HG02840 (cell line): ENCODE results near the gene FCSK.
"Not testable (repeated sequence)": the region's sequence is repeated elsewhere in the genome, so short reads cannot be mapped to it uniquely, and the experiment has no call there.

Source experiments
- ATAC-seq: cut with Tn5 transposase; IDR thresholded peaks from one replicate; pipeline ENCODE4 v1.9.1; 2021; ENCODE audit warnings: mild to moderate bottlenecking, moderate library complexity, moderate number of reproducible peaks; ENCODE audit not compliant: unreplicated experiment, low FRiP score

Gene FCSK

DNA sequence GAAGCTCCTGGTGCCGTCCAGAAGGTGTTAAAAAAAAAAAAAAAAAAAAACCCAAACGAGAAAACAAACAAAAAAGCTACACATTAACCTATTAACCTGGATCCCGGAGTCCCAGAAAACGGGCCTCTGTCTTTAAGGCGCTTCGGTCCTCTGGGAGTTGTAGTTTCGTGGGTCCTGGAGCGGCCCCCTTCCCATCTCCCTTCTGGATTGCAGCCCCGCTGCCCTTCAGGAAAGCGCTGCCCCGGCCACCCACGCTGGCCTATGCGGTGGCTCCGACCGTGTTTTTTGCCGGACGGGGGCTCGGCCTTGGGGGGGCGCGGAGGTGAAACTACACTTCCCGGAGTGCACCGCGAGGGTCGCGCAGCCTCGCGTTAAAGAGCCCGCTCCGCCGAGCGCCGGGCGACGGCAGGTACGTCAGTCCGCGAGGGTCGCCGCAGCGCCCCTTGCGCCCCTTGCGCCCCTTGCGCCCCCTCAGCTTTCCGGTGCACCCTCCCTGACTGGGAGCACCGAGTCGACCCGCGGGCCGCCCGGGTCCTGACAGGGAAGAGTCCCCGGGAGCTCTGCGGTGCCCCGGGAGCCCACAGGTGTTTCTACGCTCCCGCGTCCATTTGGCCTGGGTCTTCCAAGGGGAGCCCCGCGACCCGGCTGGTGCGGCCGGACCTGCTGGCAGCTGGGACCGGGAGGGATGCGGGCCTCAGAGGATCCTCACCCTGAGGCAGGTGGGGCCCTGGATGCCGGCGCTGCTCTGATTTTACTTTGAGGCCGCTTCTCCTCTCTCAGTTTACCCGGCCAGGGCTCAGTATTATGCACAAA, at the start of gene FCSK:
Gene FCSK, plus strand, starts transcription at position 374 of the 813 bp plus-strand sequence. CDS start 8,596 bp downstream, outside the sequence.
- ATAC-seq: peak; percentile 73

DNA sequence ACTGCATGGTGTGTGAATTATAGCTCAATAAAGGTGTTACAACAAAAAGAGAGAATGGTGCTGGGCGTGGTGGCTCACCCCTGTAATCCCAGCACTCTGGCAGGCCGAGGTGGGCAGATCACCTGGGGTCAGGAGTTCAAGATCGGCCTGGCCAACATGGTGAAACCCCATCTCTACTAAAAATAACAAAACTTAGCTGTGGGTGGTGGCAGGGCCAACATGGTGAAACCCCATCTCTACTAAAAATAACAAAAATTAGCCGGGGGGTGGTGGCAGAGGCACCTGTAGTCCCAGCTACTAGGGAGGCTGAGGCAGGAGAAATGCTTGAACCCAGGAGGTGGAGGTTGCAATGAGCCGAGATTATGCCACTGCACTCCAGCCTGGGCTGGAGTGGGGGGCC, 48.3 kb upstream of the FCSK start:
- not testable (repeated sequence) for ATAC-seq

DNA sequence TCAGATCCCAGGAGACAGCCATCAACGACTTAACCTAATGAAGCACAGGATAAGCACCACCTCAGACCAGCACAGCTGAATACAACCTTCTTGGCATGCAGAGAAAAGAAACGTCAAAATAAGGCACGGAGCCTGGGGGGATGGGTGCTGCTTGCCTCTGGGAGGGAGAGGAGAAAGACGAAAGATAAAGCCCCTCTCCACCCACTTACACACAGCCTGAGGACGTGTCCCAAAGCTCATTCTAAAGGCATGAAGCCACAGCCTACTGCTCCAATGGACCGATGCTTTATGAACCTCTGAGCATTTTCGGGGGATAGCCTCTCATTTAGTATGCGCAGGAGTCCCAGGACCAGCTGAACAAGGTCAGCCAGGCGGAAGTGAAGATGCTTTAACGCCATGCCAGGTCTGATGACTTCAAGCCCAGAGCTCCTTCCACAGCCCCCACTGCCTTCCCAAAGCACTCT, 46.6 kb upstream of the FCSK start:
- no peak for ATAC-seq

DNA sequence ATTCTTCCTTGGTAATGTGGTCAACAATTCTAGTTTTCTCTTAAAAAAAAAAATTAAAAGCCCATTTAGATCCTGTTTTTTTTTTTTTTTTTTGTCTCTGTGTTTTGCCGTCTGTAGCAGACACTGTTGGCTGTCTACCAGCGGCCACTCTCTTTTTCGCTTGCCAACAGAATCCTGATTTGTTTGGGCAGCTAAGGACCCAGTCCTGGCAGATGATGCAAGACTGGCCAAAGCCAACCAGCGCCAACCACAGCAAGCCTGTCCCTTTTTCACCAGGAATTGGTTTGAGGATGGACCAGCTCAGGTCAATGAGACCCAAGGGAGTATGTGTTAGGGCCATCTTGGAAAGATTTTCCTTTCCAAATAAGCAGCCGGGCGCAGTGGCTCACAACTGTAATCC, 43.7 kb upstream of the FCSK start:
- ATAC-seq: no peak

DNA sequence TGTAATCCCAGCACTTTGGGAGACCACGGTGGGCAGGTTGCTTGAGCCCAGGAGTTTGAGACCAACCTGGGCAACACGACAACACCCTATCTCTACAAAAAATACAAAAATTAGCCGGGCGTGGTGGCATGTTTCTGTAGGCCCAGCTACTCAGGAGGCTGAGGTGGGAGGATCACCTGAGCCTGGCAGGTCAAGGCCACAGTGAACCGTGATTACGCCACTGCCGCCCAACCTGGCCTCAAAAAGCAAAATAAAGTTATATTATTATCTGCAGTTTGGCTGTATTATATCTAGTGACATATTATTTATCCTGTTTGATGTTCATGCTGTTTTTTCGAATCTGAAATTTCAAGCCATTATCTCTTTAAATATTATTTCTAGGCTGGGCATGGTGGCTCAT, 42.0 kb upstream of the FCSK start:
- ATAC-seq: no peak

DNA sequence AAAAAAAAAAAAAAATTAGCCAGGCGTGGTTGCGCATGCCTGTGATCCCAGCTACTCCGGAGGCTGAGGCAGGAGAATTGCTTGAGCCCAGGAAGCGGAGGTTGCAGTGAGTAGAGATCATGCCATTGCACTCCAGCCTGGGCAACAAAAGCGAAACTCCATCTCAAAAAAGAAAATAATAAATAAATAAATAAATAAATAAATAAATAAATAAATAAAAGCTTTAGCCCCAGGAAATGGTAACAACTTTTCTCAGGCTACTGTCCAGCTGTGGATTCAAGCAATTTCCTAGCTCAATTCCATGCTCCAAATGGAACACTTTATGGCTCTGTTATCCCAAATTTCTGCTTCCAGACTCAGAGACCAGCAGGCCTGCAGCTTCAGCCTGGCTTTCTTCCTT, 40.8 kb upstream of the FCSK start:
- not testable (repeated sequence) for ATAC-seq

DNA sequence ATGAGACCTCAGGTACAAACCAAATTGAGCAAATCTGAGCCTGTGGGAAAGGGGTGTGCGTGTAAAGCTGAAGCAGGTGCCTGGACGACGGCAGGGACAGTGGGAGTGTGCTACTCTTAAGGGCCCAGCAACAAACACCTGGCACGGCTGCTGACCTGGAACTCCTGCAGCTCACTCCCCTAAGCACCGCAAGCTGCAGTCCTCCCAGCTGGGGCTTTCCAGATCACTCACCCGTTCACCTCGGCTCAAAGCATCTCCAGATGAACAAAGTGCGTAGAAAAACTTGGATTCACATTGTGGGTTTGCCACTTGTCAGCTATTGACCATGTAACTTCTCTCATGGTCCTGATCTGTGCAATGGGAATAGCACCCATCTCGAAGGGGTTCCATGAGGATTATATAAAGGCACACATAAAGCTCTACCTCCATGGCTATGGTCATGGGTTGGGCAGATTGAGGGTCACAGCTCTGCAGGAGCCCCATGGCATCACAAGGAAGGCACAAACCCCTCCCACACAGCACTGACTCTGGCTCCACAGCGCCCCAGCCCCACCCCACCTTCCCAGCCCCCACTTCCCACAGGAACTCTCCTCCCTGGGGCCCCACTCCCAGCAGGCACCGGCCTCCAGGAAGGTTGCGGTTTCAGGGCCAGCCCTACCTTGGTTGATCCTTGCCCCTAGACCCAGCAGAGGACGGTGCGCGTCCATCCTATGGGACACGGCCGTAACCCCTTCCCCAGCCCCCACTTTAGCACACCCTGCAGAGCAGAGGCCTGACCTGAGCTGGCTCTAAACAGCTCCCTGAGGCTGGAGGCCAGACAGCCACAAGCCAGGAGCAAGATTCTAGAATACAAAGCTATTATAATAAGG, 37.4 kb upstream of the FCSK start:
- no peak for ATAC-seq

DNA sequence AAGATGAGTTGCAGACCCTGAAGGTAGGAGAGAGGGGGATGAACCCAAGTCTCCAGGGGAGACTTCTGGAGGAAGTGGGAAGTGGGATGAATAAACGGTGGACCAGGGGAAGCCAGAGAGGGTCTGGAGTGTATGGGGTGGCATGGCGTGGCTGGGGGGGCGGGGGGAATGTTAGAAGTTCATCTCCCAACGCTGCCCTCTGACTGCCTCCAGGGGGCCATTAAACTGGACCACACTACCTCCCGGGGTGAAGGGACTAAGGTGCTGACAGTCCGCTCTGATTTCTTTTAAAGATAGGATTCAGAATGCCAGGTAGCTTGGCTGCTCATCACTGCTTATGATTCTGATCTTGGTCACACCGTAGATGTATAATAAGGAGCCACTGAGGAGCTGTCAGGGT, 36.7 kb upstream of the FCSK start:
- no peak for ATAC-seq

DNA sequence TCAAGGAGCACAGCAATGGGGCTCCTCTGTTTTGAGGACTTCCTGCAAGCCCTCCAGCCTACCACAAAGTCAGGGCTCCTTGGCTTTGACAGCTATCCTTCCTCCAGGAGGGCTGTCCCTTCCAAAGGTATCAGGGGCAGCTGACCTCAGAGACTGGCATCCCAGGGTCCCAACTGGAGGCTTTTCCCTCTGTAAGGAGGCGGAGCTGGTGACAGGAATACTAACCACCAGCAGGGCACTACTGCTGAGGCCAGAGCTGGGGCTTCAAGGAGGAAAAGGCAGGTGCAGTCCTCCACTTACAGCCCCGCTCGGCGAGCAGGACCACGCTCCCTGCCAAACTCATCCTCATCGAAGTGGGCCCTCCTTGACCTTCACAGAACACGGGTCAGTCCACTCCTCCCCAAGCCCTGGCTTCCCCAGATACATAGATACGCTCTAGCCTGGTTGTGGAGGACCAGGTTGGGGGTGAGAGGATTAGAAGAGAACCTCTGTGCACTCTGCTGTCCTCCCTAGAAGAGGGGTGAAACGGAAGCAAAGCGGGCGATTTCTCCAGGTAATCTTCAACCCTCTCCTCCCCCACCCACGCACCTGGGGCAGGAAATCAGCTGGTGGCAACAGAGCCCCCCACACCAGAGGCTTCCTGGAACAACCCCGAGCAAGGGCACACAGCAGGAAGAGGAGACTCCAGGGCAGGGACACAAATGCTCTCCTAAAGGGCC, 36.0 kb upstream of the FCSK start:
- no peak for ATAC-seq

DNA sequence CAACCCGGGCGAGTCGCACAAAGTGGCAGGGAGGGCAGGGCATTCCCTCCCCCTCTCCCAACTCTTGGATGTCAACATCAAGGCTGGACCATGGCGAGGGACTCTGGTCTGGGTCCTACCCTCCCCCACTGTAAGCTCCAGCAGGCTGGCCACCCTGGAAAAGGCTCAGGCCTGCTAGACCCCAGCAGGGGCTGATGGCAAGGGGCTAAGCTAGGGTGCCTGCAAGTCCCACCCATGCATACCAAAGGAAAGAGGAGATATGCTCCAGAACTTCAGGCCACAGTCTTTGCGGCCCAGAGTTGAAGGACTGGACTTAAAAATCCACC, 35.4 kb upstream of the FCSK start:
- no peak for ATAC-seq

DNA sequence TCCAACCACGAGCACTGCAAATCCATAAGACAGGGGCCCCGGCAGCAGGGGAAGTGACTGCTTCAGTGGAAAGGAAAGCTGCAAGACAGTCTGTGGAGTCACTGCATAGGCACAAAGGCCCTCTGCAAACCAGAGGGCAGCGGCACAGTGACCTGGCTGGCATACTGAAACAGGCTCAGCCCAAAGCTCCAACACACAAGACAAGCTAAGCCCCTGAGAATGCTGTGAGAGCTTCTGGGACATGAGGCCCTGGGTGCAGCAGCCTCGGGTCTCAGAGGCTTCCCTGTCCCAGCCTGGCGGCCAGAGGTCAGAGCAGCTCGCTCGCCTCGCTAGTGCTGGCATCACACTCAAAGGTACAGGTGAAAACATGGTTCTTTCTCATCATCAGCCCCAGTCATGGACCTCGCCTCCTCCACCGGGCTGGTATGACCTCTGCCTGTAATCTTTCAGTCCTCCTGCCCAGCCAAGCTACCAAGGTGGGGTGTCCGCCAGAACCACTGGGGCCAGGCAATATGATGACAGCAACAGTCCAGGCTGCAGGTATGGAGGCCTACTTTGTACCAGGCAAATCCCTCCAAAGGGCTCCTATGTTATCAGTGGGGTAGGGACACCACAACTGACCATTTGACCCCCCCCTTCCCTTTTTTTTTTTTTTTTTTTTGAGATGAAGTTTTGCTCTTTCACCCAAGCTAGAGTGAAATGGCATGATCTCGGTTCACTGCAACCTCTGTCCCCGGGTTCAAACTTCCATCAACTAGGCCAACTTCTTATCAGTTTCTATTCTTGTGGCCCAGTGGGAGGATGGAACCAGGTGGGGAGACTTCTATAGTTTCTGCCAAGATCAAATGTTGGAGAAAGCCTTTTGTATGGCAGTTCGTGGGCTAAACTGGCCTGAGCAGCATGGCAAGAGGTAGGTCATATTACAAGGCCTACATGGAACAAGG, 34.7 kb upstream of the FCSK start:
- ATAC-seq: no peak

DNA sequence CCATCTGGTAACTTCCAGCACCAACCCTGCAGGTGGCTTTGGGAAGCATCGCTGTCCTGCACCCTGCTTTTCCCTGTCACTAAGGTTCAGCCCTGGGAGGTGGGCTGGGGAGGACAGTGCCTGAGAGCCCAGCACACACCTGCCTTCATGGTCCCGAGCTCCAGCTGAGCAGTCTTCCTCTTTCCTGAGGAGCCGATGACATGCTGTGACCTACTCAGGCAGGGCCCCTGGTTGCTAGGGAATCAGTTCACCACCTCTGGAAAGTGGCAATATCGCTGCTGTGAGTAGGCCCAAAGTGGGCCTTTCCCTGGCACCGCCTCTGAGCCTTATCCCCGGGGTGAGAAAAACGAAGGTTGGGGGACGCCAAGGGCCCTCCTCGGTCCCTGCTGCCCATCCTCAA, 33.4 kb upstream of the FCSK start:
- no peak for ATAC-seq

DNA sequence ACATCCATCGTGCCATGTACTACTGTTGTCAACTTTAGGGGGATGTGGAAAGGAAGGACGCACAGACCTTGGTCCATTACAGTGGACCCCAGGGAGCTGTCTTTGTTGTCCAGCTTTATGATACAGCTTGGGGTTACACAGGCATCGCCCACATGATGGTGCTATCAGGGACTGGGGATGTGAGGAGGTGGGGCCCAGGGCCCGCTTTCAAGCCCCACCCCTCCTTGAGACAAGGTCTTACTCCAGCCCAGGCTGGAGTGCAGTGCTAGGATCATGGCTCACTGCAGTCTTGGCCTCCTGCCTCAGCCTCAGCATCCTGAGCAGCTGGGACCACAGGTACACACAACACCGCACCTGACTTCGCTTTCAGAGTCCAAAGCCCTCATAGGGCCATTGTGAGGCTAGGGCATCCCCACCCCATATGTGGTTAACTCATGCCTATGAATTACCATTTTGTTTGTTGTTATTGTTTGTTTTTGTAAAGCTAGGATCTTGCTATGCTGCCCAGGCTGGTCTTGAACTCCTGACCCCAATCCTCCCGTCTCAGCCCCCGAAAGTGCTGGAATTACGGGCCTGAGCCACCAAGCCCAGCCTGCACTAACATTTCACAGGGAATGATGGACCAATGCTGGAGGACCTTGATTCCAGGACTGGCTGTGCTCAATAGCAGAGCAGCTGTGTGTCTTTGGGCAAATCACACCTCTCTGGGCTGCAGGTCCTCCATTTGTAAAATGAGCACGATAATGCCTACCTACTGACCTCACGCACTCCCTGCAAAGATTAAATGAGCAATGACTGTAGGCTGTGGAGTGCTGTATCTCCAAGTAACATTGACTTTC, 32.7 kb upstream of the FCSK start:
- no peak for ATAC-seq

DNA sequence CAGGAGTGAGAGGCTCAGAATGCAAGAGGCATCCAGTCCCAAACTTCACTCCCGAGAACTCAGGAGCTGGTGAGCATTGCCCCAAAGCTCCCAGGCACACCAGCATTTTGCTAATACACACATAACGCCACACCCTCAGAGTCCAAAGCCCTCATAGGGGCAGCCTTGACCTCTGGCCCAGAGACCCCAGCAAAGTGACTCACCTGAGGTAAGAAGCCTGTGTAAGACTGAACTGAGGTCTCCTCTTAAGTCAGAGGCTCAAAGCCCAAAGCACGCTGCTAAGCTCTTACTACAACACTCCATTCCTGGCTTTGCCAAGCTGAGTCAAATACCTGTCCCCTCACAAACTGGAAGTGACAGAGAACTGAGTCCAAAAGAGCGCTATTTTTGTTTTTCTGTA, 31.9 kb upstream of the FCSK start:
- no peak for ATAC-seq

DNA sequence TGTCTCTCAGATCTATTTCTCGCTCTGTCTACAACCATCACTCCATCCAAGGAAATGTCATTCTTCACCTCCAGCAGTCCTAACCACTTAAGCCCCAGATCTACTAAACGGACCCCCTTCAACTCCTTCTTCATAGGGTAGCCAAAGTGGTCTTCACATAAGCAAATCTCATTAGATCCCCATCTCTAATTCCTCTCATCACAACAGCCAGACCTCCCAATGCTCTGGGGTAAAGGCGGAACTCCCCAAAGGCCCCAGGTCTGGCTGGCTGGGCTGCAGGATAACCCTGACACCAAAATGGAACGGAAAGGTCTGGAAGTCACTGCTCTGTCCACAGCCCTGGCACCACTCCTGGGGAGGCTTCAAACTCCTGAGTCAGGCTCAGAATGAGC, 26.6 kb upstream of the FCSK start:
- ATAC-seq: no peak

DNA sequence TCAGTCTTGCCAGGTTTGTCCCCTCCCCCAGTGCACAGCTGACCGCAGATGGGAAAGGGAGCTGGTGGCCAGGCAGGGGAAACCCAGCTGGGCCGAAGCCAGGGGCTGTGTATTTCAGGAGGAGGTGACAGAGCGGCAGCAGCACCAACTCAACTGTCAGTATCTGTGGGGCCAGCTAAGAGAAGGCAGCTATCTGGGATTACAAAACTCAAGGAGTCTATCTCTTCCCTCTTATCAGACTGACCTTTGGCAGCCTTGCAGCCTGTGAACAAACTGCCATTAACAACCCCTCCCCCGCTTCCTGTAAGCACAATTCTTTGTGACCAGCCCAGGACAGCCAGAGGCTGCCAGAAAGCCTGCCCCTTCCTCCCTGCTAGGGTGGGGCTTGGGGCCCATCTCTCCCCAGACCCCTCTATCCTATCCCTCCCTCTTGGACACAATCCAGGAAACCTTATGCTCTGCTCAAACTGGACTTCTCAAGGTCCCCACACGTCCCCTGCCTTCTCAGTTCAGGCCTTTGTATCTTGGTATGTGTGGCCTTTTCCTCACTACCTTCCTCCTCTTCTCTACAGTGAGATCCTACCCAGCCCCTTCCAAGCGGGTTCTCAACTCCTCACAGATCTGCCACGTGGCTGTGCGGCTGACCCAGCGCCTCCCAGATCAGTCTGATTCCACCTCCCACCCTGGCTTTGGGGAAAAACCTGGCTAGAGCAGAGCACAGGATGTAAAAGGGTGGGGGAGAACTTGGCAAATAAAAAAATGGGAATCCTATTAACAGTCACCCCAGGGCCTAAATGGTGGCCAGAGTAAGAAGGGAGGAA, 26.0 kb upstream of the FCSK start:
- no peak for ATAC-seq

DNA sequence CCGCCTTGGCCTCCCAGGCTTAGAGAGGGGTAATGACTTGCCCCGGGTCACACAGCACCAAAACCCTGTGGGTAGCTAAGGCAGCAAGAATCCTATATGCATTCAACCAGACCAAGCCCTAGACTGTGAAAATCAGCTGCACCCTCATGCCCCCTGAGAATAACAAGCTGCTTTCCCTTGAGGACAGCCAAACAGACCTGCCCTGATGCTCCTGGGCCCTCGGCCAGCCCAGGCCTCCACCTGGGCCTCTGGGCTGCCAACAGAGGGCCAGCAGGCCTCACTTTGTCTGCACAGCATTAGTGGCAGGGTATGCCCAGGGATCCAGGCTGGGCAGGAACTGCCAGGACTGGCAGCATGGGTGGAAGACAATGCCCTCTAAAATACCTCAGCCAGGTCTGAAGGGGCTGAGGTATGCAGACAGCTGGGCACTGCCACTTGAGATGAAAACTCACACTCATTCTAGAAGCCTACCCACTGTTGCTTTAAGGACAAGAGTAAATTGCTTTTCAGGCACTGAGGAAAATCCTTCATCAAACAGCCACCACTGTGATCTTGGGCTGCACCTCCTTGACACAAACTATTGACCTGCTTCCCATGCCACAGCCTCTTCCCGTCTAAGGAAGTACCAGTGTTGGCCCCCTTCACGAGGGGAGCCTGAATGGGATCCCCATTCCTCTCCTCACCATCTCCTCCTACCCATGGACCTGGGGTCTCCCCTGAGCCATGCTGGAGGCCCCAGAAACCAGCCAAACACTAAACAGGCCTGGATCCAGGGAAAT, 24.3 kb upstream of the FCSK start:
- ATAC-seq: no peak
